ENCODE measurements around the gene JMJD1C. TPM values are rescaled to one million over a fixed set of nuclear protein-coding genes. Genes with fewer than 3 reads are reported as not detected.

Gene JMJD1C
- total RNA-seq, 1 experiment from 2014 or later: 67.6 TPM

GRCh38 chr10:63393050-63393449 lies 72.7 kb downstream of the JMJD1C start:
- CTCF ChIA-PET: no interaction called here

GRCh38 chr10:63392224-63392623 lies 73.6 kb downstream of the JMJD1C start:
- H3K27me3 Mint-ChIP-seq (ENCODE audit: unreplicated experiment): no peaks in the 10 kb centered on the region
- no peaks in the 10 kb centered on the region for H3K36me3 Mint-ChIP-seq (ENCODE audit: insufficient read depth, unreplicated experiment)
- no peak for TF ChIP-seq CTCF (IDR thresholded peaks at IDR 0.05; ENCODE audit: unreplicated experiment)
- CTCF ChIA-PET: interaction anchor here (0.7 kb wide), 1 partner anchor 13 kb away, joined by 4 read pairs; no protein-coding TSS in a partner anchor
- H3K4me1 Mint-ChIP-seq (ENCODE audit: low read depth, unreplicated experiment): peaks cover 15% of the 10 kb centered on the region
- intact Hi-C loops (cut with micrococcal nuclease; ENCODE audit: unreplicated experiment): no loop called here
- H3K9me3 Mint-ChIP-seq (ENCODE audit: low read depth, unreplicated experiment): peaks cover 3% of the 10 kb centered on the region
- H3K27ac Mint-ChIP-seq (ENCODE audit: unreplicated experiment): no peak overlapping the region
- no TSS peak for BruUV-seq (replicated peaks)
- DNase-seq: no peak
- no peak overlapping the region for H3K4me3 Mint-ChIP-seq (ENCODE audit: low read depth, unreplicated experiment)

More at GRCh38 chr10:63393050-63393449, 72.7 kb downstream of the JMJD1C start:
- BruUV-seq (replicated peaks): no TSS peak
- intact Hi-C loops (cut with micrococcal nuclease; ENCODE audit: unreplicated experiment): no loop called here
- H3K4me3 Mint-ChIP-seq (ENCODE audit: low read depth, unreplicated experiment): no peak overlapping the region
- H3K27me3 Mint-ChIP-seq (ENCODE audit: unreplicated experiment): no peaks in the 10 kb centered on the region
- H3K4me1 Mint-ChIP-seq (ENCODE audit: low read depth, unreplicated experiment): peaks cover 11% of the 10 kb centered on the region
- peaks cover 3% of the 10 kb centered on the region for H3K9me3 Mint-ChIP-seq (ENCODE audit: low read depth, unreplicated experiment)
- H3K27ac Mint-ChIP-seq (ENCODE audit: unreplicated experiment): no peak overlapping the region
- TF ChIP-seq CTCF (IDR thresholded peaks at IDR 0.05; ENCODE audit: unreplicated experiment): no peak
- no peak for DNase-seq
- no peaks in the 10 kb centered on the region for H3K36me3 Mint-ChIP-seq (ENCODE audit: insufficient read depth, unreplicated experiment)

- no peak overlapping the region for H3K27ac Mint-ChIP-seq (ENCODE audit: unreplicated experiment)
- H3K9me3 Mint-ChIP-seq (ENCODE audit: low read depth, unreplicated experiment): peaks cover 3% of the 10 kb centered on the region
- CTCF ChIA-PET: no interaction called here
- DNase-seq: no peak
- H3K36me3 Mint-ChIP-seq (ENCODE audit: insufficient read depth, unreplicated experiment): no peaks in the 10 kb centered on the region
- TF ChIP-seq CTCF (IDR thresholded peaks at IDR 0.05; ENCODE audit: unreplicated experiment): no peak
- BruUV-seq (replicated peaks): no TSS peak
- H3K4me3 Mint-ChIP-seq (ENCODE audit: low read depth, unreplicated experiment): no peak overlapping the region
- H3K4me1 Mint-ChIP-seq (ENCODE audit: low read depth, unreplicated experiment): peaks cover 19% of the 10 kb centered on the region
- intact Hi-C loops (cut with micrococcal nuclease; ENCODE audit: unreplicated experiment): no loop called here
- no peaks in the 10 kb centered on the region for H3K27me3 Mint-ChIP-seq (ENCODE audit: unreplicated experiment)
Measured at GRCh38 chr10:63391812-63392211, 74.0 kb downstream of the JMJD1C start.

- Mint-ChIP-seq H3K9me3 (ENCODE audit: low read depth, unreplicated experiment) (peaks cover 3% of the 10 kb centered on the region), H3K27ac (ENCODE audit: unreplicated experiment) (no peak overlapping the region), H3K36me3 (ENCODE audit: insufficient read depth, unreplicated experiment) (no peaks in the 10 kb centered on the region), H3K4me1 (ENCODE audit: low read depth, unreplicated experiment) (peaks cover 25% of the 10 kb centered on the region), H3K4me3 (ENCODE audit: low read depth, unreplicated experiment) (no peak overlapping the region), H3K27me3 (ENCODE audit: unreplicated experiment) (no peaks in the 10 kb centered on the region)
- DNase-seq: no peak
- TF ChIP-seq CTCF (IDR thresholded peaks at IDR 0.05; ENCODE audit: unreplicated experiment): no peak
- BruUV-seq (replicated peaks): no TSS peak
- intact Hi-C loops (cut with micrococcal nuclease; ENCODE audit: unreplicated experiment): no loop called here
- CTCF ChIA-PET: no interaction called here
Measured at GRCh38 chr10:63390521-63390920, 75.3 kb downstream of the JMJD1C start.
